Epithelial cell of proximal tubule (primary cell): ENCODE data around the gene PLA2G2E. TPM values are rescaled to one million over a fixed set of nuclear protein-coding genes. Genes with fewer than 3 reads are reported as not detected.

Experiments used
- DNase-seq: peaks from one replicate; pipeline ENCODE4 v3.0.0-alpha.2; 2011; ENCODE audit warnings: low read depth
- H3K4me3 ChIP-seq: 2 replicates; pipeline ENCODE4 v1.5.1; 2011; ENCODE audit warnings: low read depth, mild to moderate bottlenecking, low read length
- CTCF ChIP-seq: conservative IDR thresholded peaks from 2 replicates; pipeline ENCODE4 v1.5.1; 2012; ENCODE audit warnings: low read depth, mild to moderate bottlenecking, low read length
- total RNA-seq: library from RNA; depleted of rRNA; stranded (reverse); fragments of >200 nt; gene quantifications from 2 replicates; pipeline ENCODE4 v1.2.3, GENCODE V29; 2015

PLA2G2E gene
- not detected in 2 replicates for total RNA-seq

- H3K4me3 ChIP-seq, result no peak within 1 kb of the TSS
- no peak for DNase-seq
- no peak for TF ChIP-seq CTCF
Observed at GRCh38 chr1:19923137-19923952, at the start of gene PLA2G2E. PLA2G2E (minus strand) TSS chr1:19923617; CDS start chr1:19923559, 58 bp downstream.

GRCh38 chr1:19971664-19972063, 48.2 kb upstream of the PLA2G2E start:
- DNase-seq, result no peak
- no peak overlapping the region for H3K4me3 ChIP-seq
- TF ChIP-seq CTCF, result no peak

GRCh38 chr1:19969898-19970660, 46.7 kb upstream of the PLA2G2E start:
- no peak overlapping the region for H3K4me3 ChIP-seq
- TF ChIP-seq CTCF, result no peak
- no peak for DNase-seq

GRCh38 chr1:19967808-19968207, 44.4 kb upstream of the PLA2G2E start:
- H3K4me3 ChIP-seq, result no peak overlapping the region
- TF ChIP-seq CTCF, result no peak
- DNase-seq, result no peak

- DNase-seq, result no peak
- no peak overlapping the region for H3K4me3 ChIP-seq
- TF ChIP-seq CTCF, result no peak
Observed at GRCh38 chr1:19964542-19964941, 41.1 kb upstream of the PLA2G2E start.

- no peak for DNase-seq
- H3K4me3 ChIP-seq, result no peak overlapping the region
- no peak for TF ChIP-seq CTCF
Observed at GRCh38 chr1:19963636-19964035, 40.2 kb upstream of the PLA2G2E start.
